ENCODE results near the gene FILIP1L.

FILIP1L gene

DNA sequence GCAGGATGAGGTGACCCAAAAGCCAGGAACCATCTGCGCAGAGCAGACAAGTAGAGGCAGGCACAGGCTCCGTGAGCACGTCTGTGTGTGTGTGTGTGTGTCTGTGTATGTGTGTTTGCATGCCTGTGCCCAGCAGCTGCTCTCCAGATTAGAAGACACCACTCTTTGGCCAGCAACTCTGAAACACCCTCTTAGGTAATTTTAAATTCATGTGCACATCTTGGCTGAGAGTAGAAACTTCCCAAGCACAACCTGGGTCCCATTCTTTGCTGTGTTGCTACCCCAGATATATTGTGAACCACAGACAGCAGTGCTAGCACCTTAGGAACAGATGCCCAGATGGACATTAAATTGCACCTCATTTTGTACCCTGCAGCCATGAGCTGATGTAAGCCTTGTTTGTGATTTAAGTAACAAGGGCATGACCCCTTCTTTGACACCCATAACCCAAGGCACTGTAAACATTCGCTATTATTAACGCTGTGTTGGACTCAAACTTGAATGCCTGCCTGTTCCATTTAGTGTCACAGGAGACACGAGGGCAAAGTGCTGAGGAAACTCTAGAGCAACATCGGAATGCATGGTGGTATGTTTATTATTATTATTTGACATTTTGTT lies at the start of gene FILIP1L:
TSS of gene FILIP1L (minus strand) at position 89 of the 618 bp plus-strand sequence.
- DNase-seq = no peak

DNA sequence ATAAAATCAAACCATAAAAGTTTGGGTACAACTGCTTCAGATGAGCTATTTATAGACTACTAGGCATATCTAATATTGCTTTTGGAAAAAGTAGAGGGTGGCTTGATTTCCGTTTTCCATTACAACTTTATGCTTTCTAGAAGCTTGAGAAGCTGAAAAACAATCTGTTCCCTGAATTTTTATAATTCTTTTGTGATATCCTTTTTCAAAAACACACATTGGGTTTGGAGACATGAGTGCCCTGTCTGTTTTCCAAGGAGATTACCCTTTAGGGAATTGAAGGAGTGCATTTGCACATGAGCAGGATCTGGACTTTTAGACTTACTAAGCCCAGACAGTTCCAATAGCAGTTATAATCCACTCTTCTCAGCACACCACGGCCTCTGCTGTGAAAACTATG lies 49.5 kb upstream of the FILIP1L start:
- DNase-seq = no peak

DNA sequence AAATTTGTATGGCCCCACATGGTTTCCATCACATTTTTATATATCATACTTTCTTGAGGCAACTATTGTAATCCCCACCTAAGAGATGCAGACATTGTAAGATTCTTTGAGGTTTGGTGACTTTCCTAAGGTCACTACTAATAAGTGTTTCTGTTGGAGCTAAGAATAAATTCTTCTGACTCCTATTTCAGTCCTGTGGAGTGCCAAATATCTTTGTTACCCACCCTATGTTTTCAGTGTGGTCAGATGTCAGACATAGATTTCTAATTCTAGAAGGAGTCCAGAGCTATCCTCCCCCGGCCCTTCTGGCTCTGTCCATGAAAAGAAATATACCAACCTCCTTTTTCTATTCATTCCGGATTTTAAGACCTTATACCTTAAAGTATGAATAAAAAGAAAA lies 46.2 kb upstream of the FILIP1L start:
- no peak for DNase-seq

DNA sequence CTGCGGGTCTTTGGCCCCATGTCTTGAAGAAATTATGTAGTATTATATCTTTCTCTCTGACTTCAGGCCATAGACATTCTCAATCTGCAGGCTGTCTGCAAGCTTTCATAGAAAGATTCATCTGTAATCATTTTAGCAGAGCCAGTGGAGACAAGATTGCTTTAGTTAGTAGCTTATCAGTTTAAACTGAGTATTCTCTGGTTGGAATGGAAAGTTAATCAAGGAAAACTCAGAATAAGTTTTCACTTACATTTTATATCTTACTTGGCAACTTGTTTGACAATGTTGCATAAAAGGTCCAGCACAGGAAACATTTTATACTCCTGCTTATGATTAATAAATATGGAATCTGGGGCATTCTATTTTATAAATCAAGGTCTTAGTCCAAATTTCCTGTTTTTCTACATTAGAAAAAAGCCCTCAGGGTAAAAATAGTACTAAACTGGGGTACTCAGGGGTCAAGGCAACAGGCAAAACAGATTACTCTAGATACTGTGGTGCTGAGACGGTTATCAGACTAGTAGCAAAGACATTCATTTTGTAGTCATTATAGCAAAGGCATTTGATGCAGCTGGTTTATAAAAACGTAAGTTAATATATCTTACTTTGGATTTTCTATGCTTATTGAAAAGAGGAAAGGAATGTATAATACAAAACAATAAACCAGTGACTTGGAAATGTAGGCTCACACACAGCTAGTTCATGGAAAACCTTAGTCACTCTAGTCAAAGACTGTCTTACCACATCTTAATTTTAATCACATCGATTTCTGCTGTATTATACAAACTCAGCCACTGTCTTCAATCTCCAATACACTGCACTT lies 45.2 kb upstream of the FILIP1L start:
- no peak for DNase-seq

DNA sequence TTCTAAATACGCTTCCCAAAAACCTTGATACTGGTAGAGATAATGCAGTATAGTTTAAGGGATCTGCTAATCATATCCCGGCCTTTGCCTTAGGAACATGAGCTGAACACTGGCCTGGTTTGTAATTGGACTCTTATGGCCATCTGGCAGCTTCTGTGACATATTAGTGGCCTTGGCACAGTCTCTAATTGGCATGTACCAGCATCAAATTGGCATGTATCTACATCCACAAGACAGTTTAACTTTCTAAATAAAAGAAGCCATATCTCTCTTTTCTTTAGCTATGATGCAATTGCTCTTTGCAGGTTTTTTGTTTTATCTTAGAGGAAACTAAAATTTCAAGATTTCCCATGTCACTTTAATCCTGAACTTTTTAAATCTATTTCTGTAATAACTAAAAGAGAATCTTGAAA lies 44.6 kb upstream of the FILIP1L start:
- no peak for DNase-seq

DNA sequence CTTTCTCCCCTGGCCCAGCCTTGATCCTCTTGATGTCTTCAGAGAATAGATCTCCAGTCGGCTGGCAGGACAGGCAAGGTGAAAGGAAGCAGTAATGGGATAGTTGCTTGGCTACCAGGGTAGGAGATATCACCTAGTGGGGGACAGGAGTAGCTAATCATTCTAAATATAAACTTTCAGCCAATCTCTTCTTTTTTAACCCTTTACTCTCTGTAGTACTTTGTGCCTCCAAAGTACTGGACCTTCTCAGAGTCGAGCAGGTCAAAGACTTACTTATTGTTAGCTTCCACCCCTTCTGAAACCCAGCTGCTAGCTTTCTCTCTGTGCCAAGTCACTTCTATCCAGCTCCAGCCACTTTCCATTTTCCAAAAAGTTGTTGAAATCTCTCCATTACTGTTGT lies 43.4 kb upstream of the FILIP1L start:
- no peak for DNase-seq

DNA sequence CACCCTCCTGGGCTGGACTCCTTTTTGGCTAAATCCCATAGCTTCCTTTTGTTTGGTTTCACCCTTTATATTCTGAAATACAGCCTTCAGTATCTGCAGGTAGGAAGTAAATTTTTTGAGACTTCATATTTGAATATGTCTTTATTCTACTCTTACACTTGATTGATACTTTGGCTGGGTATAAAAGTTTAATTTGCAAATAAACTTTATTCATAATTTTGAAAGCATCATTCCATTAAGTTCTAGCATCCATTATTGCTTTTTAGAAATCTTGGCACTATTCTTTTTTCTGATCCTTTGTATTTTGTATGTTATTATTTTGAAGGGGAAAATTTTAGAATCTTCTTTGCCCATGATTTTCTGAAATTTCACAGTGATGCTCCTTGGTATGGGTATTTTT lies 41.3 kb upstream of the FILIP1L start:
- no peak for DNase-seq

DNA sequence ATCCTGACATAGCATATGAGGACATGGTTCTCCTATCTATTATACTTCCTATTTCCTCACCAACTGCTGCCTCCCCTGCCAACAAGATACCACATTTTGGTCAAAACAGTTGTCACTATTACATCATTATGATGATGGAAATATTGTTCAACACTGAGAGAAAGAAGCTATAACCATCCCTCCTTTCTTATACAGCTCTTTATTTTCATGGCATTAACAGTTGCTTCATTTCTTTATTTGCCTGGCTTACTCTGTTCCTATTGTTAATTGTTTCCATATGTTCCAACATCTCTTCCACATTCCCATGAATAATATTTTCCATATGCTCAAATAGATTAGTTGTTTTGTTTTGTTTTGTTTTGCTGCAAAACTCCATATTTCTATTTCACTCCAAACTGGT lies 40.8 kb upstream of the FILIP1L start:
- no peak for DNase-seq

DNA sequence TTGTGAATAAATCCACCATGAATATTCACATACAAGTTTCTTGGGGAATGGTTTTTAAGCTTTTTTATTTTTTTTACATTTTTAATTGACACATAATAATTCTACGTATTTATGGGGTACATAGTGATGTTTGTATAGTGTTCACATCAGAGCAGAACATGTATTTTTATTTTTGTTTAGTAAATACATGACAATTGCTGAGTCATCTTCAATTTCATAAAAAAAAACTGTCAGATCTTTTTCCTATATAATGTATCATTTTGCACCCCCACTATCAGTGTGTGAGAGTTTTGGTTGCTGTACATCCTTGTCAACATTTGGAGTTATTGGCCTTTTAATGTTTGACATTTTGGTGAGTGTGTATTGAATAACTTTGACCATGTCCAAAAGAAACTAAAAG lies 39.9 kb upstream of the FILIP1L start:
- no peak for DNase-seq

DNA sequence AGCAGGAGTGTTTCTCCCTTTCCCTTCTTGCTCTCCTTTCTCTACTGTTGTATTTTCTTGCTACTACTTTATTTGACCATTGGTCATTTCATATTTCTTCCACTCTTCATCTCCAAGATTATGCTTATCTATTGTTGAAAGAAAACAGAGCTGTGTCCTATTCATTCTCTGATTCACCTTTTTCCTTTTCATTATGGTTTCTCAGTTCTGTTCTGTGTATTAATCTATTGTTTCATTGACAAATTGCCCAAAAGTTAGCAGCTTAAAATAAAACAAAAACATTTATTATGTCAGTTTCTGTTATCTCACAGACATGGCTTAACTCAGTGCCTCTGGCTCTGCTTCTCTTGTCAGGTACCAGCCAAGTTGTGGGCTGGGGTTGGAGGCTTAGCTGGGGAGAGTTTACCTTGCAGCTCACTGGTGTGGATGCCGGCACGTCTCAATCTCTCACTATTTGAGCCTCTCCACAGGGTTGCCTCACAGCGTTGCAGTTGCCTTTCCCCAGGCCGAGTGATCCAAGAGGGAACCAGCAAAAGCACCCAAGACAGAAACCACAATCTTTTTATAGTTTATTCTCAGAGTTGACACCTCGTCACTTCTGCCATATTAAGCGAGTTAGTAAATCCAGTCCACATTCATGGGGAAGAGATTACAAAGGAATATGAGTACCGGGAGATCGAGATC lies 36.9 kb upstream of the FILIP1L start:
- DNase-seq = no peak

DNA sequence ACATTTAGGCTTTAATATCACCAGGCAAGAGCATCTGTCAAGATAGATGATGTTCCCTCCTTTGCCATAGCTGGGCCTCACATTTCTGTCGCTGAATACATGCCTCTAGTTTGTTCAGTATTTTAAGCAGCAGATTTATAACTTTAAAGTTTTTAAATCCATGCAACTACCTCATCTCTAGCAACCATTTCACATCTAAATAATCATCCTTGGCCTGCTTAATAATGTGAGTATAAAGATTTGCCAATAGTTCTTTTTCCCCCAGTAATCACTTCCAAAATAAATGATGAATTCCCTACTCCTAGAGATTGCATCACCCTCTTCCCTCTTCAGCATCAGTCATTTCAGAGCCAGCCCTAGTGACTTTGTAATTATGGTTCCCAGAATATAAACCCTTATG lies 36.2 kb upstream of the FILIP1L start:
- DNase-seq = no peak

DNA sequence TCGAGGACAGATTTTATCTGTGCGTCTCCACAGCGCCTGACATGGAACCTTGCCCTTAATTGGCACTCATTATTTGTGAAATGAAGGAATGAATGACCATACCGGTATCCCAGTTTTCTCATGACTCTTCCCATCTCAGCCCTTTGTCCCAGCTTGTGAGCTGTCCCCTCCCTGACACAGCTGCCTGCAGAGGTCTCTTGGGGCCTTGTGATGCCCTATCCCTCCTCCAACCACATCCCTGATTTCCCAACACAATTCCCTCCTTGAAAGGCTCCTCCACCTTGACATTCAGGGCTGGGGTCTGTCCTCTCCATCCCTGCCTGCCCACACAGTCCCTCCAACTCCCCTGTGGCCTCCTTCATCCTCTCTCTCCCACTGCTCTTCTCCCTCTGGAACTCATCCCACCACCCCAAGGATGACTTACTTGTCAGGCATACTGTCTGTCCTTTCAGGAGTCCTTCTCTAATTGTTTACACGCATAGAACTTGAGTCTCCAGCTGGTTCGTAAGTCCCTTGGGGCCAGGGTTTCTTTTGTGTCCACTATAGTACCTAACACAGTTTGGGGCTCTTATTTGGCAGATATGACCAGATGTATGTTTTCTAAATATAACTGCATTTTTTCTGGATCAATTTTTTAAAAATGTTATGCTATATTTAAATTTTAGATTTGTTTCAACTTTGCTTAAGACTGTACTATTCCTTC lies 35.6 kb upstream of the FILIP1L start:
- no peak for DNase-seq

DNA sequence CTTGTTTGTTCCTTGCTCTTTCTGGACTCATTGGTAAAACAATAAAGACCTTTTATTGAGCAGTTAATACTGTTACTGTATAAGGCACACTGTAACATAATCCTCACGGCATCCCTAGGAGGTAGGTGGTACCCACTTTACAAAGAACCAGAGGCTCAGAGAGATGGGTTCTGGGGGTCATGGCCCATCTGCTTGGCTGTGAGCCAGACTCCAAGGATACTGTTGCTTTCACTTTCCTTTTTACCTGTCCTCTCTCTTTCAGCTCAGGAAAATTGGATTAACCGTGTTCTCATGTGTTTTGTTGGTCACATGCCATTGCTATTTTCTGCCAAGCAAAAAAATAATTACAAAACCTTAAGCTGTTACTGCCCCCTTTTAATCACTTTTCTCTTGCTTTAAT lies 34.8 kb upstream of the FILIP1L start:
- no peak for DNase-seq

DNA sequence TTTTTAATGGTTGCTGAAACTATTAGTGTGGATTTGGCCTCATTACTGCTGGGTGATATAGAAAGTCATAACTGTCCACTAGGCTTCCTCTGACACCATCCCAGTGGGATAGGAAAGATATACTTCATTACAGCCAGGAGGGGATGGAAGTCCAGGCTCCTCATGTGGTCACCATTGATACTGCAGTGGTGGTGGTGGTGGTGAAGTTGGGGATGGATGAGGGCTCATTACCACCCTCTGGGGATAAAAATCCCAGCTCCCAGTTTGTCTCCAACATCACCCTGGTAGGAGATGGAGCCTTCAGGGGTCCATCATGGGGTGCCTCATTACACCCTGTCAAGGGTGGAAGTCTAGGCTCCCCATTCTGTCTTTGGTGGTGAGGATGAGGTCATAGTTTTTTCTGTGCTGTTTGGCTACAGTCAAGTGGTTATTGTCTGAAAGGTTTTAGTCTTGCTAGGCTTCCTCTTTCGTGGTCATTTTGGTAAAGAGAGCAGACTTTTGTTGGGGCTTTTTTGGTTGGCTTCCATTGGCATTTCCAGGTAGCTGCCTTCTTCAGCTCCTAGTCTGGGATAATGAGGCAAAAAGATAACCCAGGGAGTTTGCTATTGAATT lies 30.1 kb upstream of the FILIP1L start:
- no peak for DNase-seq

DNA sequence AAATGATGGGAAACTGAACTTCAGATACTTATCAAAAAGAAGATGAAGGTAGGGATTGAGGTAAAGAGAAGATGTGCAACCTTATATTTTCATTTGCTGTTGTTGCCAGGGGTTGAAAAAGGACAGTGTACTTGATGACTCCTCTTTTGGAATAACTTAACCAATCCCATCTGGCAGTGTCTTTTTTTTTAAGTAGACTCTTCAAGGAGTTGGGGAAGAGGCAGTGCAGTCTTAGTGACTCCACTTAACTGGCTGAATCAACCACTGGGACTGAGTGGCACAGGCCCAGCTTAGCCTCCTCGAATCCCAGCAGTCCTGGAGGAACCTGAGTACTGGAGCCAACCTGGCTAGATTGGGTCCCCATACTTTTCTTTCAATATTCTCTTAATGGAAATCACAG lies 27.3 kb upstream of the FILIP1L start:
- no peak for DNase-seq

DNA sequence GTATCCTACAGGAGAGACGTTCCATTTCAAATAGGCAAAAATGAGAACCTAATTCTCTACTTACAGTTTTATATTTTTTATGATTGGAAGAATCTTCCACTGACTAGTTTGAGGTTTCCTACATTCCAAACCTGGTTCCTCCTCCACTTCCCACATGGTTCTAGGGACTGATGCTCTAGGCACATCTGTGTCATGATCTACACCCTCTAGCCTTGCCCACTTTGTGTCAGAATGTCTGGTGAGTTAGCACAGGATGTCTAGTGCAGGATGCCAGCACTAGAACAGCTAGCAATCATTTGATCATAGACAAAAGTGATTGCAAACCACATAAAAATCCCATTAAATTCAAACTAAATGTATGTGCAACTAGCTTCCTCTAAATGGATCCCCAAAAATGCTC lies 26.7 kb upstream of the FILIP1L start:
- no peak for DNase-seq

DNA sequence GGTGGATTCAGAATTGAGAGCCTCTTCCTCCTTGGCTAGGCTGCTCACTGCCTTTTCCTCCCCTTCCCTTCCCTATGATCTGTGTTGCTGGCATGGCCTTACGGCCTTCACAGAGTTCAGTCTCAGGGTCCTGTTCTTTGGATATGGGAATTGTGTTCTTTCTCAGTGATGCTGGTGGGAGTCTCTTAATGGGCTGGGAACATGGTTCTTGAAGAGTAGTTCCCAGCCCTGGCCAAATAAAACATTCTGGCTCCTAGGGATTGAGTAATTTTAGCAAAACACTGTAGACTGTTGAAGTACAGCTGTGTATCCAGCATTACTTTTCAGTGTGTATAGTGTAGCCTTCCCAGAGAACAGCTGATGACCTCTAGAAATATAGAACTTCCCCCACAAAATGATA lies 22.6 kb upstream of the FILIP1L start:
- DNase-seq = no peak

DNA sequence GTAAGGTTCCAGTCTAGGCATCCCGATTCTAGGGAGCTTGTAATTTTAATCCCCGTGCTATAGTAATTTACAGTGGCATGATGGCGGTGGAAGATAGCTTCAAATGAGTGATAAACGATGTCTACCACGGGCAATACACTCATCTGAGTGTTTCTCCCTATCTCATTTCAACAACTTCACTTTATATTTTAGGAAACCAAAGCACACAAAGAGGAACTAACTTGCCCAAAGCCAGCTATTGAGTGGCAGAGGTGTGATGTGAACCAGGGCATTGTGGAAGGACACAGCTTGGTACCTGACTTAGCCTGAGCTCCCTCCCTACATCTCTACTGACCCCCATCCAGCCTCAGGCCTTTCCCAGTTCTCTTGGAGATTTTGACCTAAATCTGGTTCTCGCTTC lies 16.9 kb upstream of the FILIP1L start:
- no peak for DNase-seq

DNA sequence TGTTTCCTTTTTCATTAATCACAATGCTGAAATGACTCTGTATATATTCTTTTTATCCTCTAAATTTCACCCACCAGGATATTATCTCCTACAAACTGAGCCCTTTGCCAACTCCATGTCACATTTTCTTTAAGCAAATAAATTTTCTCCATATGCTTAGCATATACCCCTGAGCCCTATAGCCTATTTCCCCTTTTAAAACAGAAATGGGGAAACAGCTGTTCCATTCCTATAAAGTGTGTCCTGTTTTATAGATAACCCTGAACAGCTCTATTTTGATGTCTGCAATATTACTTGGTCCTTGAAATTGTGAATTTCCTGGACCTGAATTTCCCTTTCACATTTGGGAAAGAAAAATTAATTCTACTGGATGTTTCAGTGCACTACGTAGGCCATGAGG lies 15.6 kb upstream of the FILIP1L start:
- no peak for DNase-seq

DNA sequence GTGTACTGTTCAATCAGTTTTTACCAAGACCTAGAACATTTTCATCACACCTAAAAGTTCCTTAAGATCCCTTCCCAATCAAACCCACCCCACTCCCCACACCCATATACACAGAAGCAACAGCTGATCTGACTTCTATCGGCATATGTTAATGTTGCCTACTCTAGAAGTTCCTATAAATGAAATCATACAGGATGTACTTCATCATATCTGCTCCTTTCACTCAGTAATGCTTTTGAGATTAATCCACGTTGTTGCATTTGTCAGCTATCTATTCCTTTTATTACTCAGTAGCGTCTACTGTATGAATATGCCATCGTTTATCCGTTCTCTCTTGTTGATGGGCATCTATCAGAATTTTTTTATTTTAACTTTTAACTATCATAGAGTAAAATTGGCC lies 14.3 kb upstream of the FILIP1L start:
- DNase-seq = no peak

DNA sequence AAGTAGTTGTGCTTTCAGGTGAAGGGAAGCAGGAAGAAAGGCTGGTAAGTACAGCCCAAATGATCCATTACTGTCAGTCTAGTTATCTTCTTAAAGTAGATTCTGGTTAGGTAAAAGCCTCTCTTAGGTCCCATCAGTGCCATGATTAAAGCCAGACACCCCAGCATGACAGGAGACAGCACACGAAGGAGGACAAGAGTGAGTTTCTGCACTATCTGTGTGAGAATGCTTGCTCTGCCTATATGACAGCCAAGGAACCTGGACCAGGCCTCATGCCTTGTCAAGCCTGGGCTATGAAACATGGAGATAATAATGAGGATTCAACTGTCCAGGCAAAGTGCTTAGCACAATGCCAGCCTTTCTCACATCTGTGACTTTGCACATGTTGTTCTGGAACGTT lies 13.5 kb upstream of the FILIP1L start:
- no peak for DNase-seq

DNA sequence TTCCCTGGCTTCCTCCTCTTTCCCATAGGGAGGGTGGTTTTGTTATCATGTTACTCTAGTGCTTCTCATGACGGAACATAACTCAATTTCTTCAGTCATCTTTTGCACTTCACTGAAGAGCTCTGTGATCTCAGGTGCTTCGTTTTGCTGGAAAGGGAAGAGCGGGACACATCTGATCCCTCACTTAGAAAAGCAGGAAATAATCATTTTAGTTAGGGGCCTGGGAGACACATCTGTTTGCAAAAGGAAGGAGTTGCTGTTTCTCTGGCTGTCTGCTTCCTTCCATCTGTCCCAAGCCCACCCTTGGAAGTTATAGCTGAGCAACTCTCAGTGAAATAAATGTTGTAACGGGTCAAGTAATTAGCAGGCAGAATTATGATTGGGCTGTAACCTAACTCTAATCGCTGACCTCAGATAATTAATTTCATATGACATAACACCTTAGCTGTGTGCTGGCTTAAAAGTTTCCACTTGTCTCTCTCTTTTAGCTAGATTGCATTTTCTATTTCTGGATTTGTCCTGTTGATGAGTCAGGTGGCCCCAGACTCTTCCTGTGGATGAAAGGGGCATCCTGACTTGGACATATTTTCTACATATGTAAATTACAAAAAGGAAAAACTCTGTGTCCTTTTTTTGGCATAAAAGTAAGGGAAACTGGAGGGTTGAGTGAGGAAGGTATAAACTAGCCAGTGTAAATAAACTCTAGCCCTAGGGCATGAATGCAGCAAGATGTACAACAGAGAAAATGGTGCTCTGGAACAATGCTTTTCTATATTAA lies 11.0 kb upstream of the FILIP1L start:
- no peak for DNase-seq

All from CD4-positive, alpha-beta T cell treated with Interleukin-10 for 1 hour (primary cell).